Retinal pigment epithelial cell (primary cell): ENCODE results near the gene HIRIP3.
"Not testable (repeated sequence)": the region's sequence is repeated elsewhere in the genome, so short reads cannot be mapped to it uniquely, and the experiment has no call there.

Experiments
- DNase-seq: peaks from one replicate; pipeline ENCODE4 v3.0.0-alpha.2; 2010; ENCODE audit warnings: low read depth
- H3K4me3 ChIP-seq: 2 replicates; pipeline ENCODE4 v1.5.1; 2011; ENCODE audit warnings: mild to moderate bottlenecking, low read length, control low read depth, moderate library complexity
- TF ChIP-seq, protein P1 (sequence below): conservative IDR thresholded peaks from 2 replicates; pipeline ENCODE4 v1.5.1; 2011; ENCODE audit warnings: low read depth, low read length, control low read depth, inconsistent platforms

Gene HIRIP3

DNA sequence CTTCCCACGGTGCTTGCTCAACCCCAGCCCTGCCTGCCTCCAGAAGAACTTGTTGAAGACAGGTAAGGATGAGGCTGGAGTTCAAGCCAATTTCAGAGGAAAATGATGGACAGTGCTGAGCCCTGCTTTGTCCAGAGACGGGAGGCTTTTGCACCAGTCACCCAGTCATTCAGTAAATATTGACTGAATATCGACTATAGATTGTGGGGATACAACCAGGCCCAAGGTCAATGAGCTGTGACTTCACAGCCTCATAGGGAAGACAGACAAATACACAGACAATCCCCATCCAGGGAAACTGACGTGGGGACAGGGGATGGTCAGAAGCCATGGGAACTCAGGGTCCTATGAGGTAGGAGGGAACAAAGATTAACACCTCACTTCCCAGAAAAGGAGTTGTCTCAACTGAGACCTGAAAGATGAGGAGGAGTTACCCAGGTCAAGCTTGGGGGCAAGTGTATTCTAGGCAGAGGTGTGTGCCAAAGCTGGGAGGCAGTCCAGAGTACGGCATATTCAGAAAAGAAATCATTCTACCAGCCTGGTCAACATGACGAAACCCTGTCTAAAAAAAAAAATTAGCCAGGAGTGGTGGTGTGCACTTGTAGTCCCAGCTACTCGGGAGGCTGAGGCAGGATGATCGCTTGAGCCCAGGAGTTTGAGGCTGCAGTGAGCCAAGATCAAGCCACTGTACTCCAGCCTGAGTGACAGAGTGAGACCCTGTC lies 21.3 kb upstream of the HIRIP3 start:
- TF ChIP-seq, protein P1, sequence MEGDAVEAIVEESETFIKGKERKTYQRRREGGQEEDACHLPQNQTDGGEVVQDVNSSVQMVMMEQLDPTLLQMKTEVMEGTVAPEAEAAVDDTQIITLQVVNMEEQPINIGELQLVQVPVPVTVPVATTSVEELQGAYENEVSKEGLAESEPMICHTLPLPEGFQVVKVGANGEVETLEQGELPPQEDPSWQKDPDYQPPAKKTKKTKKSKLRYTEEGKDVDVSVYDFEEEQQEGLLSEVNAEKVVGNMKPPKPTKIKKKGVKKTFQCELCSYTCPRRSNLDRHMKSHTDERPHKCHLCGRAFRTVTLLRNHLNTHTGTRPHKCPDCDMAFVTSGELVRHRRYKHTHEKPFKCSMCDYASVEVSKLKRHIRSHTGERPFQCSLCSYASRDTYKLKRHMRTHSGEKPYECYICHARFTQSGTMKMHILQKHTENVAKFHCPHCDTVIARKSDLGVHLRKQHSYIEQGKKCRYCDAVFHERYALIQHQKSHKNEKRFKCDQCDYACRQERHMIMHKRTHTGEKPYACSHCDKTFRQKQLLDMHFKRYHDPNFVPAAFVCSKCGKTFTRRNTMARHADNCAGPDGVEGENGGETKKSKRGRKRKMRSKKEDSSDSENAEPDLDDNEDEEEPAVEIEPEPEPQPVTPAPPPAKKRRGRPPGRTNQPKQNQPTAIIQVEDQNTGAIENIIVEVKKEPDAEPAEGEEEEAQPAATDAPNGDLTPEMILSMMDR: no peak
- DNase-seq: no peak
- H3K4me3 ChIP-seq: no peak overlapping the region

GRCh38 chr16:30015450-30015849 lies 20.0 kb upstream of the HIRIP3 start:
- DNase-seq: not testable (repeated sequence)

GRCh38 chr16:30012598-30012997 lies 17.2 kb upstream of the HIRIP3 start:
- not testable (repeated sequence) for H3K4me3 ChIP-seq, DNase-seq

More at GRCh38 chr16:30015450-30015849, 20.0 kb upstream of the HIRIP3 start:
- not testable (repeated sequence) for H3K4me3 ChIP-seq

GRCh38 chr16:30011714-30012504 lies 16.5 kb upstream of the HIRIP3 start:
- TF ChIP-seq, protein P1: no peak
- DNase-seq: no peak
- H3K4me3 ChIP-seq: no peak overlapping the region

DNA sequence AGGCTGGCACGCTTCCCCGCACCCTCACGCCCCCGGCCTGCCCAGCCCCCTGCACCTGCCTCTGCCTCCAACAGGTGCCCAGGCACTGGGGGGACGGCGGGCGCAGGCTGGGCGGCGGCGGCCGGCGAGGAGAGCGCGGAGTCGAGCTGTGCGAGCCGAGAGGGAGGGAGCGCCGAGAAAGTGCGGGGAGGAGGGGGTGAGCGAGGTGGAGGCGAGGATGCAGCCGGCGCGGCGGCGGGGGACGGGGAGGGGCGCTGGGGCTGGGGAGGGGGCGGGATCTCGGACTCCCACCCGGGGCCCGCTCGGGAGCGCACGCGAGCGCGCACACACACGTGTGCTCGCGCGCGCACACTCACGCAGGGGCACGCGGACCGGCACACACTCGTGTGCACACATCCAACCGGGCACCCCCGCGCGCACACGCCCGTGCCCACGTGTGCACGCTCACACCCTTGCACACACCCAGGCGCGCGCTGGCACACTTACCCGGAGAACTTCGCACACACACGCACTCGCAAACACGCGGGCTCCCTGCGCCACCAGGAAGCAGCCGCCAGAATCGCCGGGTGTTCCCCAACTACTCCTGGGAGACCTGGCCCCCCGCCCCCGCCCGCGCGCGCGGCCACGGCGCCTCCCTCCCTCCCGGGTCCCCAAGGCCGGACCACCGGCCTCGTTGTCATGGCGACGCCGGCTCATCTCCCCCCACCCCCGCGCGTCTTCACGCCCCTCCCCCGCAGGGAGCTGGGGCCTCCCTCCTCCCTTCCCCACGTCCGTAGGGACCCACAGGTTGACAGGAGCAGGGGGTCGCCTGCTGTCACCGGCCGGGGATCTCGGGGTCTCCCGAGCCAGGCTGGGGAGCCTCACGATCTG lies 15.7 kb upstream of the HIRIP3 start, which contains the start of gene DOC2A:
DOC2A (minus strand) TSS at position 184 of the 870 bp plus-strand sequence. CDS start 805 bp downstream, outside the sequence.
- peak within 1 kb of the TSS; percentile 38 for H3K4me3 ChIP-seq
- TF ChIP-seq, protein P1: no peak
- DNase-seq: no peak

- peak overlapping the region; percentile 10 for H3K4me3 ChIP-seq
- no peak for DNase-seq
- TF ChIP-seq, protein P1: no peak
Observed at GRCh38 chr16:30009990-30010843, 14.8 kb upstream of the HIRIP3 start.

GRCh38 chr16:30009085-30009862 lies 13.9 kb upstream of the HIRIP3 start:
- no peak overlapping the region for H3K4me3 ChIP-seq
- TF ChIP-seq, protein P1: no peak
- no peak for DNase-seq
